Kidney epithelial cell (primary cell): ENCODE results near the gene SCNN1G. TPM values are rescaled to one million over a fixed set of nuclear protein-coding genes. Genes with fewer than 3 reads are reported as not detected.

ENCODE experiments used
- DNase-seq: peaks from one replicate; pipeline ENCODE4 v3.0.0-alpha.2; 2010; ENCODE audit warnings: low read depth
- H3K27me3 ChIP-seq: 2 replicates; pipeline ENCODE4 v1.6.0; 2011; ENCODE audit warnings: low read length; ENCODE audit not compliant: control insufficient read depth, insufficient read depth
- H3K36me3 ChIP-seq: 2 replicates; pipeline ENCODE4 v1.5.1; 2011; ENCODE audit warnings: low read length; ENCODE audit not compliant: control insufficient read depth, insufficient read depth
- H3K4me3 ChIP-seq: 2 replicates; pipeline ENCODE4 v1.5.1; 2011; ENCODE audit warnings: low read depth, mild to moderate bottlenecking, control low read depth, low read length
- total RNA-seq: library from RNA; depleted of rRNA; stranded (reverse); fragments of >200 nt; gene quantifications from 2 replicates; pipeline ENCODE4 v1.2.3, GENCODE V29; 2015
- TF ChIP-seq, protein P1 (sequence below): IDR thresholded peaks from 2 replicates; pipeline ENCODE4 v1.5.1; 2011; ENCODE audit warnings: mild to moderate bottlenecking, moderate library complexity, low read length, control low read depth, inconsistent platforms; ENCODE audit not compliant: insufficient read depth, poor library complexity, severe bottlenecking

SCNN1G gene
- total RNA-seq, 1 donor from 2014 or later: not detected

GRCh38 chr16:23195366-23195978 lies 12.9 kb downstream of the SCNN1G start:
- DNase-seq: no peak
- Histone ChIP-seq H3K27me3 (no peaks in the 10 kb centered on the region), H3K36me3 (no peaks in the 10 kb centered on the region), H3K4me3 (no peak overlapping the region)
- TF ChIP-seq, protein P1, sequence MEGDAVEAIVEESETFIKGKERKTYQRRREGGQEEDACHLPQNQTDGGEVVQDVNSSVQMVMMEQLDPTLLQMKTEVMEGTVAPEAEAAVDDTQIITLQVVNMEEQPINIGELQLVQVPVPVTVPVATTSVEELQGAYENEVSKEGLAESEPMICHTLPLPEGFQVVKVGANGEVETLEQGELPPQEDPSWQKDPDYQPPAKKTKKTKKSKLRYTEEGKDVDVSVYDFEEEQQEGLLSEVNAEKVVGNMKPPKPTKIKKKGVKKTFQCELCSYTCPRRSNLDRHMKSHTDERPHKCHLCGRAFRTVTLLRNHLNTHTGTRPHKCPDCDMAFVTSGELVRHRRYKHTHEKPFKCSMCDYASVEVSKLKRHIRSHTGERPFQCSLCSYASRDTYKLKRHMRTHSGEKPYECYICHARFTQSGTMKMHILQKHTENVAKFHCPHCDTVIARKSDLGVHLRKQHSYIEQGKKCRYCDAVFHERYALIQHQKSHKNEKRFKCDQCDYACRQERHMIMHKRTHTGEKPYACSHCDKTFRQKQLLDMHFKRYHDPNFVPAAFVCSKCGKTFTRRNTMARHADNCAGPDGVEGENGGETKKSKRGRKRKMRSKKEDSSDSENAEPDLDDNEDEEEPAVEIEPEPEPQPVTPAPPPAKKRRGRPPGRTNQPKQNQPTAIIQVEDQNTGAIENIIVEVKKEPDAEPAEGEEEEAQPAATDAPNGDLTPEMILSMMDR: no peak

DNA sequence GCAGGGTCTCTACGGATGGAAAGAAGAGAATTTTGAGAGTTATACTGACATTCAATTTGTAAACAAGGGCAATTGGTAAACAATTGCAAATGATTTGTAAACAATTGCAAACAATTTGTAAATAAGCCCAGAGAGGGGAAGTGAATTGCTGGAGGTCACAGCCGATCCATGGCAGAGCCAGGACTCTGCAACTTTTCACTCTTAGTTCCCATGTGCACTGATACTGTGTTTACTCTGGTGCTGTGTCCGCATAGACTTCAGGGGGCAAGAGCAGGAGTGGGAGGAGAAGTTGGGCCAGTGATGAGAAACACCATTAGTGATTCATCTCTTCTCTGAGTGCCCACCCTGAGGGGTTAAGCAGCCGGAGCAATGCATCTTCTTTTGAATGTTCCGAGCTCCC lies 14.0 kb downstream of the SCNN1G start:
- DNase-seq: no peak
- no peak overlapping the region for H3K4me3 ChIP-seq
- H3K27me3 ChIP-seq: no peaks in the 10 kb centered on the region
- TF ChIP-seq, protein P1: no peak
- H3K36me3 ChIP-seq: no peaks in the 10 kb centered on the region

DNA sequence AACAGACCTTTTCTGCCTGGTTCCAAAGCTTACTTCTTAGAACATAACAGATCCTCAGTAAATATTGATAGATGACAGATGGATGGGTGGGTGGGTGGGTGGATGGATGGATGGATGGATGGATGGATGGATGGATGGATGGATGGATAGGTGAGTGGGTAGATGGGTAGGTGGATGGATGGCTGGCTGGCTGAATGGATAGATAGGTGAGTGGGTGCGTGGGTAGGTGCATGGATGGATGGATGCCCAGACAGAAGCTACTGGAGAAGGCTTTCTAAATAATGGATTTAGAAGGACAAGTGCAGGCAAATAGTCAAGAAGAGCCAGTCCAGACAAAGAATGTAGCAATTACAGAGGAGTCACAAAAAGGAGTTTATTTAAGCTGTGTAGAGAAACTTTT lies 19.6 kb downstream of the SCNN1G start:
- H3K27me3 ChIP-seq: no peaks in the 10 kb centered on the region

DNA sequence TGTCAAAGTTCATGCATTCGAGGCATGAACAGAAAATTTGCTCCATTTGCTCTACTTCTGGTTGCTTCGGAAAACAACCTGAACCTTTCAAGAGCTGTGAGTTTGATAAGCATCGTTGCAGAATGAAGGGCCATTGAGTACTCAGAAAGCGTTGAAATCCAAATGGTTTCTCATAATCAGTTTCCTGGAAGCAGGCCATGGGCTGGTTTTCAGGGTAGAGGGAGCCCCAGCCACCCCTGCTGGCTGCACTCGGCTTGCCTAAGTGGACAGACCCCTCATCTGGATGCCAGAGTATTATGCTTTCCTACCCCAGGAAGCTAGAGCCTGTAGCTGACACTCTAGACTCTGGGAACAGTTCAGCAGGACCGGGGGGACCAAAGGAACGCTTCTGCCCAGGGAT lies 24.4 kb downstream of the SCNN1G start:
- Histone ChIP-seq H3K36me3 (no peaks in the 10 kb centered on the region), H3K4me3 (no peak overlapping the region), H3K27me3 (no peaks in the 10 kb centered on the region)
- DNase-seq: no peak
- TF ChIP-seq, protein P1: no peak

More for the DNA sequence above, 19.6 kb downstream of the SCNN1G start:
- TF ChIP-seq, protein P1: no peak
- no peaks in the 10 kb centered on the region for H3K36me3 ChIP-seq
- DNase-seq: no peak
- H3K4me3 ChIP-seq: no peak overlapping the region

- Histone ChIP-seq H3K27me3 (no peaks in the 10 kb centered on the region), H3K4me3 (no peak overlapping the region), H3K36me3 (no peaks in the 10 kb centered on the region)
- TF ChIP-seq, protein P1: no peak
- no peak for DNase-seq
Observed at GRCh38 chr16:23207485-23207884, 24.9 kb downstream of the SCNN1G start.

DNA sequence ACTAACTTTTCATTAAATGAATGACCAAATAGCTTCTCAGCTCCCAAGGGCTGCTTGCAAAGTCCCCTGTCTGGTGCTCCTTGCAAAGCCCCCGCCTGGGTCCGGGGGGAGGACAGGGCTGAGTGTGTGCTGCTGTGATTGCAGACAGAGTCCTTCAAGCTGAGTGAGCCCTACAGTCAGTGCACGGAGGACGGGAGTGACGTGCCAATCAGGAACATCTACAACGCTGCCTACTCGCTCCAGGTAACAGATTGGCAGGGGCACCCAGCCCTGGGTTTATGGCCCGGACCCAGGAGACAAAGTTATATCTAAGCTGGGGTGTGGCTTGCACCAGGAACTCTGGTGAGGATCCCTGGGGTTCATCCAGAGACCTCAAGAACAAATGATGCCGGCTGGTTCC lies 27.1 kb downstream of the SCNN1G start:
- TF ChIP-seq, protein P1: no peak
- Histone ChIP-seq H3K4me3 (no peak overlapping the region), H3K36me3 (no peaks in the 10 kb centered on the region), H3K27me3 (no peaks in the 10 kb centered on the region)
- no peak for DNase-seq
